GM10266 (cell line): ENCODE measurements around the gene DNASE1L2.

Source experiments
- DNase-seq: peaks from one replicate; pipeline ENCODE4 v3.0.0; 2012; ENCODE audit errors: extremely low spot score
- TF ChIP-seq, protein P1 (sequence below): IDR thresholded peaks from 2 replicates; pipeline ENCODE4 v1.5.1; 2012; ENCODE audit warnings: mild to moderate bottlenecking, low read depth; ENCODE audit not compliant: control insufficient read depth, insufficient read depth; ENCODE audit errors: missing control alignments

Gene DNASE1L2

DNA sequence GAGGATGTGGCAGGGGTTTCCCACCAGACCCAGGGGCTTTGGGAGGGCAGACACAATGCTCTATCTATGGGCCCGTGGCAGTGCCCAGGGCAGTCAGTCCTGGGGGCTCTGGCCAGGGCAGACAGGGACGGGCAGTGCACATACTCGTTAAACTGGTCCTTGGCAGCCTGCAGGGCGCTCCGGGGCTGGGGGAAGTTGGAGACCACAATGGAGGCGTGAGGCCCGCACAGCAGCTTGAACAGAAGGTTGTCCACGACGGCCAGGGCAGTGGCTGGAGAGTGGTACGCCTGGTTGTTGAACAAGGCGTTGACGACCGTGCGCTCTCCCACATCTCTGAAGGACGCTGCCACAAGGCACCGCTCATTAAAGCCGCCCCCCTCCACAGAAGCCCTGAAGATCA, 50.3 kb downstream of the DNASE1L2 start:
- no peak for DNase-seq
- TF ChIP-seq, protein P1, sequence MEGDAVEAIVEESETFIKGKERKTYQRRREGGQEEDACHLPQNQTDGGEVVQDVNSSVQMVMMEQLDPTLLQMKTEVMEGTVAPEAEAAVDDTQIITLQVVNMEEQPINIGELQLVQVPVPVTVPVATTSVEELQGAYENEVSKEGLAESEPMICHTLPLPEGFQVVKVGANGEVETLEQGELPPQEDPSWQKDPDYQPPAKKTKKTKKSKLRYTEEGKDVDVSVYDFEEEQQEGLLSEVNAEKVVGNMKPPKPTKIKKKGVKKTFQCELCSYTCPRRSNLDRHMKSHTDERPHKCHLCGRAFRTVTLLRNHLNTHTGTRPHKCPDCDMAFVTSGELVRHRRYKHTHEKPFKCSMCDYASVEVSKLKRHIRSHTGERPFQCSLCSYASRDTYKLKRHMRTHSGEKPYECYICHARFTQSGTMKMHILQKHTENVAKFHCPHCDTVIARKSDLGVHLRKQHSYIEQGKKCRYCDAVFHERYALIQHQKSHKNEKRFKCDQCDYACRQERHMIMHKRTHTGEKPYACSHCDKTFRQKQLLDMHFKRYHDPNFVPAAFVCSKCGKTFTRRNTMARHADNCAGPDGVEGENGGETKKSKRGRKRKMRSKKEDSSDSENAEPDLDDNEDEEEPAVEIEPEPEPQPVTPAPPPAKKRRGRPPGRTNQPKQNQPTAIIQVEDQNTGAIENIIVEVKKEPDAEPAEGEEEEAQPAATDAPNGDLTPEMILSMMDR, result no peak

DNA sequence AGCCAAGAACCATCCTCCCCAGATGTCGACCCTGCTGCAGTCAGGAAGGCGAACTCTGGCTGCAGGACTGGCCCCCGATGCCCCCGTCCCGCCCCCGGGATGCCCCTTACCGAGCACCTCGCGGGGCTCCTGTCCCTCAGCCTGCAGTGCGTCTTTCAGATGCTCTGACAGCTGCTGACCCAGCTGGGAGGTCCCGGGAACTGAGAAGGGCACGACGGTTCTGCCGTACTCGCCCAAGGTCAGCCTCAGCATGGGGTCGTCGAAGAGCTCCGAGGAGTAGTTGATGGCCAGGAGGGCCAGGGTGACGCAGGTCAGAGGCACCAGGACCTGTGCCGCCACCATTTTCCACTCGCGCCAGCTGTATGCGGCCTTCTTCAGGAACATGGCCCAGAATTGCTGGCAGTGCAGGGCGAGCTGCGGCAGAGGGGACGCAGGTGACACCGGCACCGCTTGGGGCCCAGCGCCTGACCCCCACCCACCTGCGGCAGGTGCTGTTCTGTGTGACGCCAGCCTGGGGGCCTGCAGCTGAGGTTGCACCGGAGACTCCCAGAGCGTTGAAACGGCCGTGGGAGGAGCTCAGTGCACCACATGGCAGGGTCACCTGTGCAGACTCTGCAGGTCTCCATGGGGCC, 51.8 kb downstream of the DNASE1L2 start:
- TF ChIP-seq, protein P1, result no peak

More for the DNA sequence above, 51.8 kb downstream of the DNASE1L2 start:
- no peak for DNase-seq
